HepG2 (cell line): Measurements from ENCODE around the gene COX4I2. TPM values are rescaled to one million over a fixed set of nuclear protein-coding genes. Genes with fewer than 3 reads are reported as not detected.
A peak's percentile ranks its signal among the peaks of the same experiment; 100 is the strongest.

ENCODE experiments used
- HDAC2 ChIP-seq: sonication (generic); formaldehyde crosslinking; IDR thresholded peaks from 2 replicates; pipeline ENCODE4 v1.4.0; 2020; ENCODE audit warnings: missing genetic modification reagents
- RXRA ChIP-seq: sonication (generic); formaldehyde crosslinking; IDR thresholded peaks from 2 replicates; pipeline ENCODE4 v1.5.1; 2020; ENCODE audit warnings: missing genetic modification reagents
- SMC3 ChIP-seq: IDR thresholded peaks from 2 replicates; pipeline ENCODE4 v1.6.1; 2011; ENCODE audit warnings: low read length, improper control_type of control experiment
- SOX13 ChIP-seq, 3 experiments: fragments of 450-650 bp in 1 of 3; sonication (generic) in 1 of 3; formaldehyde crosslinking in 1 of 3; IDR thresholded peaks in 2 of 3; conservative IDR thresholded peaks in 1 of 3; 2 replicates each; pipeline versions ENCODE4 v1.5.0 to v1.6.1; 2016 to 2020; ENCODE audit warnings: antibody characterized with exemption in 1 of 3, mild to moderate bottlenecking in 1 of 3, missing compliant biosample characterization in 1 of 3, missing genetic modification reagents in 1 of 3, moderate library complexity in 1 of 3
- THAP11 ChIP-seq: IDR thresholded peaks from 2 replicates; pipeline ENCODE4 v1.6.1; 2016; ENCODE audit warnings: missing biosample characterization, missing genetic modification reagents
- ZFP37 ChIP-seq: sonication (generic); formaldehyde crosslinking; IDR thresholded peaks from 2 replicates; pipeline ENCODE4 v1.4.0; 2020; ENCODE audit warnings: missing genetic modification reagents, borderline replicate concordance
- ZNF136 ChIP-seq: sonication (generic); formaldehyde crosslinking; IDR thresholded peaks from 2 replicates; pipeline ENCODE4 v1.8.1; 2022; ENCODE audit warnings: low read depth, mild to moderate bottlenecking, moderate library complexity, missing genetic modification reagents
- ZNF138 ChIP-seq: sonication (generic); formaldehyde crosslinking; IDR thresholded peaks from 2 replicates; pipeline ENCODE4 v1.5.0; 2020; ENCODE audit warnings: mild to moderate bottlenecking, low read depth, missing genetic modification reagents
- ZNF263 ChIP-seq: sonication (generic); formaldehyde crosslinking; IDR thresholded peaks from 2 replicates; pipeline ENCODE4 v1.4.0; 2020; ENCODE audit warnings: missing genetic modification reagents
- polyA plus RNA-seq, 8 experiments: library from polyadenylated mRNA; depleted of rRNA in 3 of 8; stranded (reverse) in 7 of 8; unstranded in 1 of 8; fragments of >200 nt; fragmentation: Illumina TruSeq in 4 of 8; extraction: Trizol in 4 of 8; gene quantifications; 2 replicates each; pipeline versions ENCODE4 v1.2.1 to v1.2.3, GENCODE V29; 2011 to 2016; ENCODE audit warnings: low read depth in 4 of 8, missing spikeins in 1 of 8, mixed read lengths in 1 of 8; ENCODE audit not compliant: insufficient read depth in 1 of 8
- total RNA-seq, 5 experiments: library from RNA; depleted of rRNA; stranded (reverse); fragments of >200 nt; fragmentation: Illumina TruSeq; extraction: Trizol; gene quantifications; 2 replicates each; pipeline ENCODE4 v1.2.3, GENCODE V29; 2016; ENCODE audit warnings: low read depth in 1 of 5
- TF ChIP-seq, protein P1 (sequence below): IDR thresholded peaks from 2 replicates; pipeline ENCODE4 v1.6.1; 2016
- TF ChIP-seq, protein P2 (sequence below): sonication (generic); formaldehyde crosslinking; IDR thresholded peaks from one replicate; pipeline ENCODE4 v1.5.1; 2020; ENCODE audit warnings: mild to moderate bottlenecking, missing genetic modification reagents; ENCODE audit errors: not compliant biosample characterization
- TF ChIP-seq, protein P3 (sequence below): sonication (generic); formaldehyde crosslinking; IDR thresholded peaks from 2 replicates; pipeline ENCODE4 v1.8.1; 2023; ENCODE audit warnings: mild to moderate bottlenecking, missing genetic modification reagents

COX4I2 gene
- total and polyA plus RNA-seq, 2 of the 13 experiments (the other 11 are each of a cell fraction or from before 2014, with no cell fraction given): 1.1 TPM; not detected in 1

DNA sequence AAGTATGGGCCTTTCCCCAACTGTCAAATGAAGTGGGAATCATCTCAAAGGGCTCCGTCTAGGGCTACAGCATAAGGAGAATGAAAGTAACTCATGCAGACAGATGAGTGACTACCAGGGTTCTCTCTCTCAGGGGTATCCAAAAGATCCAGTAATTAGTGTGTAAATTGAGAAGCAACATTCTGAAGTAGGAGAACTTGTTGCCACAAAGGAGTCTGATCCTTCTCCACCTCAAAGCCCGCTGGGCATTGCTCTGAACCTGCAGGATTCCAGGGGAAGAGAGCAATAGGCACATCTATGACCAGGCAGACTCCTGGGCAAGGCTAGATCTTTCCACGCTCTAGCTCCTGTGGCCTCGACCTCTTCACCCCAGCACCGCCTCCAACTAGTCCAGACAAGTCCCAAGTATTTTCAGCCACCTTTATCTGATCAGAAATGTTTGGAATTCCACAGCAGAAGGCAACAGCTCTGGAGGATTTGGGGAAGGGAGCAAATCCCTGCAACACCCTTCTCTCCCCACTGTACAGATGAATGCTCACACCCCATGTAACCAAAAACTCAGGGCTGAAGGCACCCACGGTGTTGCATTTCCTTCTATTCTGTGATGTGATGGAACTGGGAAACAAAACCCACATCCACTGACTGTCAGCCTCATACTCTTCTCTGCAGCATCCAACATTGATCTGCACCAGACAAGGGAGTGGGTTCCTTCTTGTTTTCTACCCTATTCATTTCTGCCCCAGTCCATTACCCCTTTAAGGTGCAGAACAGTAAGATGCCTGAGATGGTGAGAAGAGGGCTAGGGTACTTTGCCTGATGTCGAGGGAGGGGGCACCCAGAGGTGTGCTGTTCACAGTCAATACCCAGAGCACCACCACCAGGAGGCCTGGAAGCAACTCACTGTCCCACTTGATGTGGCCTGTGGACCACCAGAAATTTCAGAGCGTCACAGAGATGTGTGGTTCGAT lies 41.0 kb downstream of the COX4I2 start (continued):
- TF ChIP-seq ZNF138 (no peak), SOX13 (IDR thresholded peaks at IDR 0.05) (0 out of 2 replicates have a peak, but pooled peaks have one; percentile 43), SOX13 (CRISPR knock-in tag; conservative IDR thresholded peaks at IDR 0.05 in 1 of 2, IDR thresholded peaks at IDR 0.05 in 1 of 2) (peak; percentile 69 to 80; a peak in 2 of 4 replicates), THAP11 (no peak), SMC3 (peak; percentile 31; the same call in 1 of the 2 replicates), ZFP37 (CRISPR knock-in tag) (no peak), RXRA (CRISPR knock-in tag) (peak; percentile 89), HDAC2 (peak; percentile 88), ZNF136 (0 out of 2 replicates have a peak, but pooled peaks have one; percentile 76), ZNF263 (0 out of 2 replicates have a peak, but pooled peaks have one; percentile 13)
- TF ChIP-seq, protein P1, sequence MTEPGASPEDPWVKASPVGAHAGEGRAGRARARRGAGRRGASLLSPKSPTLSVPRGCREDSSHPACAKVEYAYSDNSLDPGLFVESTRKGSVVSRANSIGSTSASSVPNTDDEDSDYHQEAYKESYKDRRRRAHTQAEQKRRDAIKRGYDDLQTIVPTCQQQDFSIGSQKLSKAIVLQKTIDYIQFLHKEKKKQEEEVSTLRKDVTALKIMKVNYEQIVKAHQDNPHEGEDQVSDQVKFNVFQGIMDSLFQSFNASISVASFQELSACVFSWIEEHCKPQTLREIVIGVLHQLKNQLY (CRISPR knock-in tag): 0 out of 2 replicates have a peak, but pooled peaks have one; percentile 40
- TF ChIP-seq, protein P2, sequence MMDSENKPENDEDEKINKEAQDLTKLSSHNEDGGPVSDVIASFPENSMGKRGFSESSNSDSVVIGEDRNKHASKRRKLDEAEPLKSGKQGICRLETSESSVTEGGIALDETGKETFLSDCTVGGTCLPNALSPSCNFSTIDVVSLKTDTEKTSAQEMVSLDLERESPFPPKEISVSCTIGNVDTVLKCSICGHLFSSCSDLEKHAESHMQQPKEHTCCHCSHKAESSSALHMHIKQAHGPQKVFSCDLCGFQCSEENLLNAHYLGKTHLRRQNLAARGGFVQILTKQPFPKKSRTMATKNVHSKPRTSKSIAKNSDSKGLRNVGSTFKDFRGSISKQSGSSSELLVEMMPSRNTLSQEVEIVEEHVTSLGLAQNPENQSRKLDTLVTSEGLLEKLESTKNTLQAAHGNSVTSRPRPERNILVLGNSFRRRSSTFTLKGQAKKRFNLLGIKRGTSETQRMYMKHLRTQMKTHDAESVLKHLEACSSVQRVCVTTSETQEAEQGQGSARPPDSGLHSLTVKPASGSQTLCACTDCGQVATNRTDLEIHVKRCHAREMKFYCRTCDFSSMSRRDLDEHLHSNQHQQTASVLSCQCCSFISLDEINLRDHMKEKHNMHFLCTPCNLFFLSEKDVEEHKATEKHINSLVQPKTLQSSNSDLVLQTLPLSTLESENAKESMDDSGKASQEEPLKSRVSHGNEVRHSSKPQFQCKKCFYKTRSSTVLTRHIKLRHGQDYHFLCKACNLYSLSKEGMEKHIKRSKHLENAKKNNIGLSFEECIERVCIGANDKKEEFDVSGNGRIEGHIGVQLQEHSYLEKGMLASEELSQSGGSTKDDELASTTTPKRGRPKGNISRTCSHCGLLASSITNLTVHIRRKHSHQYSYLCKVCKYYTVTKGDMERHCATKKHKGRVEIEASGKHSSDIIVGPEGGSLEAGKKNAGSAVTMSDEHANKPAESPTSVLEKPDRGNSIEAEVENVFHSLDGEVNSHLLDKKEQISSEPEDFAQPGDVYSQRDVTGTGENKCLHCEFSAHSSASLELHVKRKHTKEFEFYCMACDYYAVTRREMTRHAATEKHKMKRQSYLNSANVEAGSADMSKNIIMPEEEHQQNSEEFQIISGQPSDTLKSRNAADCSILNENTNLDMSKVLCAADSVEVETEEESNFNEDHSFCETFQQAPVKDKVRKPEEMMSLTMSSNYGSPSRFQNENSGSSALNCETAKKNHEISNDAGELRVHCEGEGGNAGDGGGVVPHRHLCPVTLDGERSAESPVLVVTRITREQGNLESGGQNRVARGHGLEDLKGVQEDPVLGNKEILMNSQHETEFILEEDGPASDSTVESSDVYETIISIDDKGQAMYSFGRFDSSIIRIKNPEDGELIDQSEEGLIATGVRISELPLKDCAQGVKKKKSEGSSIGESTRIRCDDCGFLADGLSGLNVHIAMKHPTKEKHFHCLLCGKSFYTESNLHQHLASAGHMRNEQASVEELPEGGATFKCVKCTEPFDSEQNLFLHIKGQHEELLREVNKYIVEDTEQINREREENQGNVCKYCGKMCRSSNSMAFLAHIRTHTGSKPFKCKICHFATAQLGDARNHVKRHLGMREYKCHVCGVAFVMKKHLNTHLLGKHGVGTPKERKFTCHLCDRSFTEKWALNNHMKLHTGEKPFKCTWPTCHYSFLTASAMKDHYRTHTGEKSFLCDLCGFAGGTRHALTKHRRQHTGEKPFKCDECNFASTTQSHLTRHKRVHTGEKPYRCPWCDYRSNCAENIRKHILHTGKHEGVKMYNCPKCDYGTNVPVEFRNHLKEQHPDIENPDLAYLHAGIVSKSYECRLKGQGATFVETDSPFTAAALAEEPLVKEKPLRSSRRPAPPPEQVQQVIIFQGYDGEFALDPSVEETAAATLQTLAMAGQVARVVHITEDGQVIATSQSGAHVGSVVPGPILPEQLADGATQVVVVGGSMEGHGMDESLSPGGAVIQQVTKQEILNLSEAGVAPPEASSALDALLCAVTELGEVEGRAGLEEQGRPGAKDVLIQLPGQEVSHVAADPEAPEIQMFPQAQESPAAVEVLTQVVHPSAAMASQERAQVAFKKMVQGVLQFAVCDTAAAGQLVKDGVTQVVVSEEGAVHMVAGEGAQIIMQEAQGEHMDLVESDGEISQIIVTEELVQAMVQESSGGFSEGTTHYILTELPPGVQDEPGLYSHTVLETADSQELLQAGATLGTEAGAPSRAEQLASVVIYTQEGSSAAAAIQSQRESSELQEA (CRISPR knock-in tag): peak; percentile 20
- TF ChIP-seq, protein P3, sequence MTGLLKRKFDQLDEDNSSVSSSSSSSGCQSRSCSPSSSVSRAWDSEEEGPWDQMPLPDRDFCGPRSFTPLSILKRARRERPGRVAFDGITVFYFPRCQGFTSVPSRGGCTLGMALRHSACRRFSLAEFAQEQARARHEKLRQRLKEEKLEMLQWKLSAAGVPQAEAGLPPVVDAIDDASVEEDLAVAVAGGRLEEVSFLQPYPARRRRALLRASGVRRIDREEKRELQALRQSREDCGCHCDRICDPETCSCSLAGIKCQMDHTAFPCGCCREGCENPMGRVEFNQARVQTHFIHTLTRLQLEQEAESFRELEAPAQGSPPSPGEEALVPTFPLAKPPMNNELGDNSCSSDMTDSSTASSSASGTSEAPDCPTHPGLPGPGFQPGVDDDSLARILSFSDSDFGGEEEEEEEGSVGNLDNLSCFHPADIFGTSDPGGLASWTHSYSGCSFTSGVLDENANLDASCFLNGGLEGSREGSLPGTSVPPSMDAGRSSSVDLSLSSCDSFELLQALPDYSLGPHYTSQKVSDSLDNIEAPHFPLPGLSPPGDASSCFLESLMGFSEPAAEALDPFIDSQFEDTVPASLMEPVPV: no peak
